NCI-H2081 (cell line): ENCODE data around the gene FZR1.
"Not testable (repeated sequence)": the region's sequence is repeated elsewhere in the genome, so short reads cannot be mapped to it uniquely, and the experiment has no call there.

Experiments used
- DNase-seq, 2 experiments: peaks; one replicate each; lab custom pipeline; 2025; lab: John Stamatoyannopoulos, UW

Gene FZR1

DNA sequence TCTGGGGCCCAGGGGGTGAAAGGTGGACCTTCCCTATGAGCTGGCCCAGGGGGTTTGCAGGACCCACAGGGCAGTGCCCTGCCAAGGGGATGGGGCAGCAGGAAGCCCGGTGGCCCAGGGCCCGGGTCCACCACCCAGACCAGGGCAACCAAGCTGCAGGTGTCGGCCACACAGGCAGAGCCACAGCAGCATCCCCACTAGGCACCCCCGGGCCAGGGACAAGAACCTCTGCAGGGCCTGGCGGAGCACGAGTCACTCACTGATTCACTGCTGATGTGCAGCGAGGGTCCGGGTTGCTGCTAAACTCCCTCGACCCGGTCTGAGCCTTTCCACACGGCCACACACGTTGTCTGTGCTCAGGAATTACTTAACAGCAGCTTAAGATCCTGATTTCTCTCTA, 8.8 kb downstream of the FZR1 start:
- DNase-seq, result no peak

DNA sequence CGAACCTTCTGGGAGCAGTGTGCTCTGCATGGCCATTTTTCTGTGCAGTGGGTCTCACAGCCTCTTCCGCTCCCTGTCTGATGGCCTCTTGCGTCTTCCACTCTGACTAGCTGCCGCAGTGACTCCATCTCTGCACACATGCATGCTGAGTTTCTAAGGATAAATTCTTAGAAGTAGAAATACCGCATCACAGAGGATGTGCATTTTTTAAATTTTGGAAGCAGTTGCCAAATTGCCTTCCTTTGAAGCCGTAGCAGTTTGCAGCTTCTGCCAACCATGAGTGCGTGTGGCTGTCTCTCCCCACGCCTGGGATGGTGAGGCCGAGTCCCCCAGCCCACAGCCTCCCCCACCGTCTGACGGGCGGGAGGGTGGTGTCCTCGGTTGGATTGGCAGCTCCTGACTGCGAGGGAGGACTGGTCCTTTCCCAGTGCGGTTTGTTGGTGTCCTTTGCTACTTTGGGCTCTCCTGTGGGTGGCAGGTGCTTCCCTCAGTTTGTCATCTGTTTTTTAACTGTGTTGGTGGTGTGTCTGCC, 9.8 kb downstream of the FZR1 start:
- DNase-seq, result peak in 1 of 2 experiments; percentile 9

DNA sequence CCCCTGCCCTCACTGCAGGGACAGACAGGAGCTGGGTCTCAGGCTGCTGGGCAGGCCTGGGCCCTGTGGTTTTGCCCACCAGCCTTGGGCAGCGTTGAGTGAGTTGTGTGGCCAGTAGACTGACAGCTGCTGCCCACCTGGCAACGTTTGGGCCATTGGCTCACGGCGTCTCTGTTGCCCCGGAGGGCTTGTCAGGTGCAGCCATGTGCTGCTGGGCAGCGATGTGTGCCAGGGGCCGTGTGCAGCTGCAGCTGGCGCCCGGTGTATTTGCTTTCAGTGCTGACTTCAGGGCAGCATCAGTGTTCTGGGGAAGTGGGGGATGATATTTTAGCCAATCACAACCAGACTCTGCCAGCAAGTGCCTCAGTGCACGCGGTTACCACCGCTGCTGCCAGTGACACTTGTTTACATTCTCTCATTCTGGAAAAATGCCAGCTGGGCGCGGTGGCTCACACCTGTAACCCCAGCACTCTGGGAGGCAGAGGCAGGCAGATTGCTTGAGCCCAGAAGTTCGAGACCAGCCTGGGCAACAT, 10.6 kb downstream of the FZR1 start:
- DNase-seq, result peak; percentile 88 to 97

DNA sequence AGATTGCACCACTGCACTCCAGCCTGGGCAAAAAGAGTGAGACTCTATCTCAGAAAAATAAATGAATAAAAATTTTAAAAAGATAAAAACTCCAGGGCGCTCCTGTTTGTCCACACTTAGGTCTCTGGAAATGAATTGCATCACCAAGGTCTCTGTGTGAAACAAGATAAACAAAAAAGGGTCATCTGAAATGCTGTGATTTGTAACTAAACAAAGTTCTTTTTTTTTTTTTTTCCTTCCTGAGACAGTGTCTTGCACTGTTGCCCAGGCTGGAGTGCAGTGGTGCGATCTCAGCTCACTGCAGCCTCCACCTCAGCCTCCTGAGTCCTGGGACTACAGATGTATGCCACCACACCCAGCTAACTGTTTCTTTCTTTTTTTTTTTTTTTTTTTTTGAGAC, 11.5 kb downstream of the FZR1 start:
- no peak for DNase-seq

DNA sequence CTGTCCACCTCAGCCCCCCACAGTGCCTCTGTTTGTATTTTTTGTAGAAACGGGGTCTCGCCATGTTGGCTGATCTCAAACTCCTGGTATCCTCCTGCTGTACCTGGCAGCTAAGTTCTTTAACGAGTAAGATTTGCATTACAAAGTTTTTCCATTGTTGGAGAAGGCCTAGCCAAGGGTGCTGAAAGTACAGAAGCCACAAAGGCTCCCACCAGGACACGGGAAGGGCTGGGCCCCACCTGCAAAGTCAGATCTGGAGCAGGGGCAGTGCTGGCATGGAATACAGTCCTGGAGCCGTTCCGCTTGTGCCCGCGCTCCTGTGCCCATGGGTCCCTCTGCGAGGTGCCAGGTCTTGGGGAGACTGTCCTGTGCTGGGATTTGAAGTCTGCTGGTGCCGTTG, 12.1 kb downstream of the FZR1 start:
- DNase-seq, result no peak

DNA sequence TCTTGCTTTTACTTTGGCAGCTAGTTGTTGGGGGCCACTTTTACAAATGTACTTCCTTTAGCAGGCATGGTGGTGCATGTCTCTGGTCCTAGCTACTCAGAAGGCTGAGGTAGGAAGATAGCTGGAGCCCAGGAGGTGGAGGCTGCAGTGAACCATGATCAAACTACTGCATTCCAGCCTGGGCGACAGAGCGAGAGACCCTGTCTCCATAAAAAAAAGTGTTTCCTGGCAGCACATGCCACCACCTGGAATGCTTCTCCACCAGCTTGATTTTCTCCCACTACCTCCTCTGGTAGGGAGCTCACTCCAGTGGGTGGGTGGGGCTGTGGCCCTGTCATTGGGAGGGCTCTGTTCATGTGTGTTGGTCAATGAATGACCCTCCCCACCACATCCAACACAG, 12.5 kb downstream of the FZR1 start:
- DNase-seq, result no peak

DNA sequence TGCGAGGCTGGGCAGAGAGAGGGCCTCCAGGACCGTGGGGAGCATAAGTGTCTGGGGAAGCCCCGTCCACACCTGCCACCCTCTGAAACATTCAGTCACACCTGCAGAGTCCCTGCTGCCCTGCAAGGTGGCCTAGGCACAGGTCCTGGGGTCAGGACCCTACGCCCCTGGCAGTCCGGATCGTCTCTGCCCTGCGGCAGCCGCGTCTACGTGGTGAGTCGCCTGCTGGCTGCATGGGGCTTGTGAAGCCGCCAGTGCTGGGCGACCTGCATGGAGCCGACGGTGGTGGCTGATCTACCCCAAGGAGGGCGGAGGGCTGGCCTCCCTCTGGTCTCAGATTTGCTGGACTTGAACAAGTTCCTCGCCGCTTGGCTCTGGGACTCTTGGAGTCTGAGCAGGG, 13.0 kb downstream of the FZR1 start:
- DNase-seq, result no peak

DNA sequence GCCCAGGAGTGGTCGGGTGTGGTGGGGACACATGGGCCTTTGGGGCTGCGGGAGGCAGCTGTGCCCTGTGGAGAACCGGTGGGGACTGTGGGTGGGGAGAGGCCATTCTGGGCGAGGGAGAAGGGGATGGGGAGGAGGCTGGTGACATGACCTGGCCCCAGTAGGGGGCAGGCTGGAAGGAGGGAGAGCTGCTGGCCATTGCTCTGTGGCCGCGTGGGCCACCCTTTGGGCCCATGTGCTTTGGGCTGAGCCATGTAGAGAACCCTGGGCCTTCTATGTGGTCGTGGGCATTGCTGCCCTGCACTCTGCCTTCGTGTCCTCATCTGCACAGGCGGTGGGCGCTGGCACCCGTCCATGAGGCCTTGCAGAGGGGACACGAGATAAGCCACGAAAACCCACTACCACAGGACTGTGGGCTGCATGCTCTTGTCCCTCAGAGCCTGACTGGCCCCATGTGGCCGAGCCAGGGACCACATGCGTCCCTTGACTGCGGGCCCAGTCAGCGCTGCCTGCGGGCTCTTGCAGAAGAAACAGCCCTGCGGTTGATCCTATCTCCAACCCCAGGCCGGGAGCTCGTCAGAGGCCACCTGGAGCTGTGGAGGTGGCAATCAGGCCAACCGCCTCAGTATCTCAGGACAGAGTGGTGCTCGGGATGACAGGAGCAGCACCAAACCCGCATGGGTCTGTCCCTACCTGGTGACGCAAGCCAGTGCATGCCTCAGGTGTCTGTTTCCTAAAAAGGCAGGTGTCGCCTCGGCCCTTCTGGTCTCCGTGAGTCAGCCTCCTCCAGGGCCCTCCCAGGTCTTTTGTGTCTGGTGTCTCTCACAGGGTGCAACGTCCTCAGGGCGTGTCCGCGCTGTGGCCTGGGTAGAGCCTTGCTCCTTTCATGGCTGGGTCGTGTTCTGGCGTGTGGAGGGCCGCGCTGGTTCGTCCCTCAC, 14.3 kb downstream of the FZR1 start:
- DNase-seq, result no peak

DNA sequence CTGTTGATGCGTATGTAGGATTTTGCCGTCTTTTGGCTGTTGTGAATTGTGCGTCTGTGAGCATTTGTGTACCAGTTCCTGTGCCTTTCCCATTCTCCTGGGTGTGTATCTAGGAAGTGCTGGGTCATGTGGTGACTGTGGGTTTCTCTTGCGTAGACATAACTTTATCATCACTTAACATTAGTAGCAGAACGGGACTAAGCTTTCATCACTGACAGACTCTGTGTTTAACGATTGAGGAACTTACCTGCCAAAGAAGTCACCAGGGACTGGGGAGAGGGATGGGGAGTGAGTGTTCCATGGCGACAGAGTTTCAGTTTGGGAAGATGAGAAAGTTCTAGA, 15.0 kb downstream of the FZR1 start:
- DNase-seq, result no peak

DNA sequence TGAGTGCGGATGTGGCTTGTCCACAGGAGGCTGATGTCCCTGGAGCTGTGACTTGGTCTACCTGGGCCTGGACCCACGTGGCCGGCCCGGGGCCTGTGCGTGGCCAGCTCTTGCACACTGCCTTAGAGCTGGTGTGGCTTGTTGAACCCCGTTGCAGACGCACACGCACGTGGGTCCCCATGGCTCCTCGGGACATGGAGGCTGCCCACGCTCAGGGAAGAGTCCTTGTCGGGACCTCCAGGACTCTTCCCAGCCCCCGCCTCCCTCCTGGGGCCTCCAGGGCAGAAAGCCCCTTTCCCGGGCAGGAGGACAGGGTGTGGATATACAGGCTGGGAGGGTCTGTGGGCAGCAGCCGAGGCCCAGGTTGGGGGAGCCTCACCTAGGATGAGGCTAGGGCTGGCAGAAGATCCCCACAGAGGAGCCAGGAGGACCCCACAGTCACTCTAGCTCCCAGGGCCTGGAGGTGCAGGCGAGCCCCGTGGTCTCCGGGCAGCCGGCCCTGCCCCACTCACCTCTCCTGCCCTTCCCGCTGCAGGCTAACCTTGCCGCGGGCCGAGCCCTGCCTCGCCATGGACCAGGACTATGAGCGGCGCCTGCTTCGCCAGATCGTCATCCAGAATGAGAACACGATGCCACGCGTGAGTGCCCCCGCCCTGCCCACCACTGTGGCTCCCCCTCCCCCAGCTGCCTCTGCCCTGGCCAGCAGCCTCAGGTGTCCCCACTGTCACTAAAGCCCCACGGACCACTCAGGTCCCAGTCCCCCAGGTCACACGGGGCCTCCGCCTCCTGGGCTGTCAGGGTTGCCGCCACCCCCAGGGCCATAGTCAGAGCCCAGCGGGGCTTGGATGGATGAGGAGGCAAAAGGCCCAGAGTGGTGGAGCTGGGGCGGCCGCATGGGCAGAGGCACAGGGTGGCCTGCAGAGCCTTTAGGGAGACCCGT, 16.6 kb downstream of the FZR1 start:
- DNase-seq, result no peak

DNA sequence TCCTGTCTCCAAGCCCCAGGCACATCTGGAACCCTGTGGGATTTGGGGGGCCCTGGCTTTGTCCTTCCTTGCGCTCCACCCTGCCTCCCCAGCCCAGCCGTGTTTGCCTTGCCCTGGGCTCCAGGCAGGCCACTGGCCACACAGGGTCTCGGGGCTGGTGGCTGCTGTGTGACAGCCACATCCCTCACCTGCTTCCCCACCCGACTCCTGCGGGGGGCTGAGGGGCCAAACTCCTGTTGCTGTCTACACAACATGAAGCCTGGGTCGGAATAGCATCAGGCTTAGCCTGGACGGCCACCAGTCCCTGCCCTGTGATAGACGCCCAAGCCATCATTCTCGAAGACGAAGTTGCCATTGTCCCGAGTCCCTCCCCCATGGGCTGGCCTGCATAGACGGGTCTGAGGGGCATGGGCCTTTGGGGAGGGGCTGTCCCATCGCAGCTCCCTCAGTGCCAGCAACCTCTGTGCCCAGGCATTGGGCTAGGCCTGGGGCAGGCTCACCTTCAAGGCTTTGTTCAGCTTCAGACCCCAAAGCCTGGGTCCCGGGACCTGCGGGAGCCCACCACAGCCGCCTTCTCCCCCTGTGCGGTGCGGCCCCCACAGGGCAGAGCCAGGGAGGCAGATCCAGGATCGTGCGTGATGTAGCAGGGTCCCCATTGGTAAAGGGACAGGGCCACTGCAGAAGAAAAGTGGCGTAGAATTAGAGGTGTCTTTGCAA, 17.4 kb downstream of the FZR1 start:
- no peak for DNase-seq

DNA sequence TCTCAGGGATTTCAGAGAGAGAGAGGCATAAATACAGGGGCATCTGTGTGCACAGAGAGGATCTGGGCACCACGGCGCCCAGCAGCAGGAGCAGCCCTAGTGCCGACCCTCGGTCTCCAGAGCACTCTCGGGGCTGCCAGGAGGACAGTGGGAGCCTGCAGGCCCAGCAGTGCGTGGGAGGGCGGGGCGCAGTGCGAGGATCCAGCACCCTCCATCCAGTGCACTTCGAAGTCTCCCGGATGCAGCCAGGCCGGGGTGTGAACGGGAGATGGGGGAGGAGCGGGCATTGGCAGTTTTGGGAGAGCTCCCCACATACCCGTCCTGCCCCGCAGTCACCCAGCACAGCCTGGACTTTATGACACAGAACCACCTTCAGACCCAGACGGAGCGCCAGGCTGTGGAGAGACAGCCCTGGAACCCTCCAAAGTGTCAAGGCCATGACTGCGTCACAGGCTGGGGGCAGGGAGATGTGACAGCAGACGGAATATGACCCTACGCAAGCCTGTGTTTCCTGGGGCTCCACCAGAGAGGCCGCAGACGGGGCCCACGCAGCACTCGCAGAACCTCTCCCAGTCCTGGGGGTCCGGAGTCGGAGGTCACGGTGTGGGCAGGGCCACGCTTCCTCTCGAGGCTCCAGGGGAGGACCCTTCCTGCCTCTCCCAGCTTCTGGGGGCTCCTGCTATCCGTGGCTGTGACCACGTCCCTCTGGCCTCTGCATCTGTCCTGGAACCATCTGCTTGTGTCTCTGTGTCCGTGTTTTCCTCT, 18.1 kb downstream of the FZR1 start:
- no peak for DNase-seq

DNA sequence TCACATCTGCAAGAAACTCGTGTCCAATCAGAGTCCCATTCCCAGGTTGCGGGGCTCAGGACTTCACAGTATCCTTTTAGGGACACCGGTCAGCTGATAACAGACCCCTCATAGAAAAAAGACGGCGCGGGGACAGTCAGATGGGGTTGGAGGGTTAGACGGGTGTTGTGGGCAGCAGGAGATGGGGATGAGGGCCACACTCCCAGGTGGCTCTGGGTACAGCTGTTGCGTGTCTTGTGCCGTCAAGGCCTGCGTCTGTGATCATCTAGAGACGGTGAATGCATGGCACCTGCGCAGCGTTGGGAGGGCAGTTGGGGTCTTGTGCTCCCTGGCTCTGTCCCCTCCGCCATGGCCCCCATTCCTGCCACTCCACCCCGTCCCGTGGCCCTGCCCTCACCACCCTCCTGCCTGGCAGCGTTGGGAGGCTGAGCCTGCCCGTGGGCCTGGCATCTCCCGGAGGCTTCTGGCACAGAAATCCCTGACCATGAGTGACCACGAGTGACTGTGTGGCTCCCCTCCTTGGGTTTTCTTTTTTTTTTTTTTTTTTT, 18.9 kb downstream of the FZR1 start:
- DNase-seq, result no peak

DNA sequence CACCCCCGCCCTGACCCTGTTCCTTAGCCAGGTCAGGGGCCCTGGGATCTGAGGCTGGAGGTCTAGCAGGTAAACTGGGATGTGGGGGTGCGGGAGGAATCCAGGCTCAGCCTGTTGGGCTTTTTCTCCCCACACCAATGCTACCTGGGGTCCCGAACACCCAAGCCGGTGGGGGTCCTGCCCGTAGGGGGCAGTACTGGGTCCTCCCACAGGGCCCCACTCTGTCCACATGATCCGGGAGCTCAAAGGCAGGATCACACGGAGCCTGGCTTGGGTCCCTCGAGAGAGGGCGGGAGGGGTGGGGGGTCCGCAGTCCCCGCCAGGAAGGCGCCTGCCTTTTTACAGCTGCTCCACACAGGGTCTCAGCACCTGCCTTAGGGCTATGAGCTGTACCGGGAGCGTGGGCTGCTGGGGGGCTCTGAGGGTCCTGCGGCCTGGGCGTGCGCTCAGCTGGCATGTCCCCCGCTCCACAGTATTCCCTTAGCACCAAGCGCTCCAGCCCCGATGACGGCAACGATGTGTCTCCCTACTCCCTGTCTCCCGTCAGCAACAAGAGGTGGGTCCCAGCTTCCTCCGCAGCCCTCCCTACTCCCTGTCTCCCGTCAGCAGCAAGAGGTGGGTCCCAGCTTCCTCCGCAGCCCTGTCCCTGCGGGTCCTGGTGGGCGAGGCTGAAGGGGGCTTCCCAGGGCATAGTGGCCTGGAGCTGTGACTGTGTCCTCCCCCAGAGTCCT, 20.6 kb downstream of the FZR1 start:
- DNase-seq, result no peak

DNA sequence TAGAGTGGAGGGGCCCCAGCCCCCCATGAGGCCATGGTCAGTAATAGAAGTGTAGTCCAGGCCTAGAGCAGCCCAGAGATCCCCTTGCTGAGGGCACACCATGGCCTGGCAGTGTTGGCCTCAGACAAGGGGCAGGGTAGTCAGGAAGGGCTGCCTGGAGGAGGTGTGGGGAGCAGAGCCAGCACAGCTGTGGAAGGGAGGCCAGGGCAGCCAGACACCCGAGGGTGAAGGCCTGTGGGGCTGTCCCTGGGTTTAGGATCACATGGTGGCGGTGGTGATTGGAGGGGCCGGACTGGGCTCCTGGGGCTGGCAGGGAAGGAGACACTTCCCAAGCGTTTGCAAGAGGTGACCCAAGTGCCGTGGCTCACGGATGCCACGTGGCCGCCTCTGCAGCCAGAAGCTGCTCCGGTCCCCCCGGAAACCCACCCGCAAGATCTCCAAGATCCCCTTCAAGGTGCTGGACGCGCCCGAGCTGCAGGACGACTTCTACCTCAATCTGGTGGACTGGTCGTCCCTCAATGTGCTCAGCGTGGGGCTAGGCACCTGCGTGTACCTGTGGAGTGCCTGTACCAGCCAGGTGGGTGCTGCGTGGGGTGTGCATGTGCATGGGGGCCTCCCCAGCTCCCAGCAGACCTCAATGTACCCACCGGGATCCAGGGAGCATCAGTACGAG, 21.3 kb downstream of the FZR1 start:
- DNase-seq, result no peak

DNA sequence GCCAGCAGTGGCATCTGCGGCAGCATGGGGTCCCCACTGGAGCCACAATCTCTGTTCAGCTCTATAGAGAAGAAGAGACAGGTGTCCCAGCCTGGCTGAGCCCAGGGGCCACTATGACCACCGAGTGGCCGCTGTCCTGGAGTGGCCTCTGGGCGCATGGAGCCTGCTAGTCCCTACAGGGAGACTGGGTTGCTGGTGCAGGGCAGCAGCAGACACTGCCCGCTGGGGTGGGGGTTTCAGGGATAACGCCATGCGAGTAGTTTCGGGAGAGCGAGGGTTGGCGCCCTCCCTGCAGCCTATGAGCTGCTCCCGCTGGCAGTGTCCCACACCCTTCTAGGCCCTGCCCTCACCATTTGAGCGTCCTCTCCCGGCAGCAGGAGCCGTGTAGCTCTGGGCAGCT, 22.0 kb downstream of the FZR1 start:
- no peak for DNase-seq

DNA sequence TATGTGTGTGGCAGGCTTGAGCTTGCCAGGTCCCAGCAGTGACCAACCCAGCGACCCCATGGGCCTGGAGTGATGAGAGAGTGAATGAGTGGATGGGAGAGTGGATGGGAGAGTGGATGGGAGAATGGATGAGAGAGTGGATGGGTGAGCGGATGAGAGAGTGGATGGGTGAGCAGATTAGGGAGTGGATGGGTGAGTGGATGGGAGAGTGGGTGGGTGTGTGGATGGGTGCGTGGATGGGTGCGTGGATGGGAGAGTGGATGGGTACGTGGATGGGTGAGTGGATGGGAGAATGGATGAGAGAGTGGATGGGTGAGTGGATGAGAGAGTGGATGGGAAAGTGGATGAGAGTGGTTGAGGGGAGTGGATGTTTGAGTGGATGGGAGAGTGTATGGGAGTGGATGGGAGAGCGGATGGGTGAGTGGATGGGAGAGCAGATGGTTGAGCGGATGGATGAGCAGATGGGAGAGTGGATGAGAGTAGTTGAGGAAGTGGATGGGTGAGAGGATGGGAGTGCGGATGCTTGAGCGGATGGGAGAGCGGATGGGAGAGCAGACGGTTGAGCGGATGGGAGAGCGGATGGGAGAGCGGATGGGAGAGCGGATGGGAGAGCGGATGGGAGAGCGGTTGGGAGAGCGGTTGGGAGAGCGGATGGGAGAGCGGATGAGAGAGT, 22.6 kb downstream of the FZR1 start:
- DNase-seq, result no peak

DNA sequence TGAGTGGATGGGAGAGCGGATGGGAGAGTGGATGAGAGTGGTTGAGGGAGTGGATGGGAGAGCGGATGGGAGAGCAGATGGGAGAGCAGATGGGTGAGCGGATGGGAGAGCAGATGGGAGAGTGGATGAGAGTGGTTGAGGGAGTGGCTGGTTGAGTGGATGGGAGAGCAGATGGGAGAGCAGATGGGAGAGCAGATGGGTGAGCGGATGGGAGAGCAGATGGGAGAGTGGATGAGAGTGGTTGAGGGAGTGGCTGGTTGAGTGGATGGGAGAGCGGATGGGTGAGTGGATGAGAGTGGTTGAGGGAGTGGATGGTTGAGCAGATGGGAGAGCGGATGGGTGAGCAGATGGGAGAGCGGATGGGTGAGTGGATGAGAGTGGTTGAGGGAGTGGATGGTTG, 23.2 kb downstream of the FZR1 start:
- DNase-seq, result not testable (repeated sequence)

DNA sequence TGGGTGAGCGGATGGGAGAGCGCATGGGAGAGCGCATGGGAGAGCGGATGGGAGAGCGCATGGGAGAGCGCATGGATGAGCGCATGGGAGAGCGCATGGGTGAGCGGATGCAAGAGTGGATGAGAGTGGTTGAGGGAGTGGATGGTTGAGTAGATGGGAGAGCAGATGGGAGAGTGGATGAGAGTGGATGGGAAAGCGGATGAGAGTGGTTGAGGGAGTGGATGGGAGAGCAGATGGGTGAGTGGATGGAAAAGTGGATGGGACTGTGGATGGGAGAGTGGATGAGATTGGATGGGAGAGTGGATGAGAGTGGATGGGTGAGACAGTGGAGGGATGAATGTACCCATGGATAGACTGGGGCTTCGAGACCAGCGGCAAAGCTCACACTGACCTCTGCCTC, 24.3 kb downstream of the FZR1 start:
- no peak for DNase-seq
